Medulla oblongata (tissue), 1 donor: Measurements from ENCODE around the gene CRHR2.
"Not testable (repeated sequence)": the region's sequence is repeated elsewhere in the genome, so short reads cannot be mapped to it uniquely, and the experiment has no call there.

ENCODE experiments used
- DNase-seq: peaks from one replicate; pipeline ENCODE4 v3.0.0-alpha.2; 2015; ENCODE audit errors: extremely low spot score

Gene CRHR2

GRCh38 chr7:30654296-30655090 is 27.8 kb downstream of the CRHR2 start:
- DNase-seq, result no peak

- no peak for DNase-seq
These were observed 29.3 kb downstream of the CRHR2 start for GRCh38 chr7:30652698-30653641.

- no peak for DNase-seq
These were observed 30.1 kb downstream of the CRHR2 start for GRCh38 chr7:30652132-30652531.

- DNase-seq, result no peak
These were observed 31.8 kb downstream of the CRHR2 start for GRCh38 chr7:30650421-30650808.

GRCh38 chr7:30649717-30650420 is 32.4 kb downstream of the CRHR2 start:
- DNase-seq, result no peak

- no peak for DNase-seq
These were observed 33.3 kb downstream of the CRHR2 start for GRCh38 chr7:30648744-30649540.

- no peak for DNase-seq
These were observed 34.5 kb downstream of the CRHR2 start for GRCh38 chr7:30647589-30648364.

GRCh38 chr7:30646154-30646553 is 36.1 kb downstream of the CRHR2 start:
- no peak for DNase-seq

GRCh38 chr7:30645661-30646060 is 36.6 kb downstream of the CRHR2 start:
- DNase-seq, result no peak

GRCh38 chr7:30644286-30644955 is 37.8 kb downstream of the CRHR2 start:
- DNase-seq, result no peak

- DNase-seq, result no peak
These were observed 39.5 kb downstream of the CRHR2 start for GRCh38 chr7:30642789-30643188.

GRCh38 chr7:30642322-30642721 is 39.9 kb downstream of the CRHR2 start:
- not testable (repeated sequence) for DNase-seq

GRCh38 chr7:30635798-30636197 is 46.5 kb downstream of the CRHR2 start:
- no peak for DNase-seq

GRCh38 chr7:30634634-30635201 is 47.5 kb downstream of the CRHR2 start:
- no peak for DNase-seq

- no peak for DNase-seq
These were observed 48.0 kb downstream of the CRHR2 start for GRCh38 chr7:30634193-30634626.

GRCh38 chr7:30633223-30633622 is 49.0 kb downstream of the CRHR2 start:
- DNase-seq, result no peak

GRCh38 chr7:30630986-30631385 is 51.3 kb downstream of the CRHR2 start:
- DNase-seq, result no peak

GRCh38 chr7:30627026-30627425 is 55.2 kb downstream of the CRHR2 start:
- DNase-seq, result no peak

GRCh38 chr7:30625283-30625682 is 57.0 kb downstream of the CRHR2 start:
- no peak for DNase-seq

GRCh38 chr7:30618961-30619360 is 63.3 kb downstream of the CRHR2 start:
- DNase-seq, result no peak
